ENCODE measurements around the gene IMP4.

The IMP4 gene

GRCh38 chr2:130357864-130358263 lies 15.2 kb downstream of the IMP4 start:
- DNase-seq (ENCODE audit: low read depth, low spot score): no peak

GRCh38 chr2:130358420-130359350 lies 16.0 kb downstream of the IMP4 start:
- no peak for DNase-seq (ENCODE audit: low read depth, low spot score)

GRCh38 chr2:130359466-130359865 lies 16.8 kb downstream of the IMP4 start:
- DNase-seq (ENCODE audit: low read depth, low spot score): no peak

DNA sequence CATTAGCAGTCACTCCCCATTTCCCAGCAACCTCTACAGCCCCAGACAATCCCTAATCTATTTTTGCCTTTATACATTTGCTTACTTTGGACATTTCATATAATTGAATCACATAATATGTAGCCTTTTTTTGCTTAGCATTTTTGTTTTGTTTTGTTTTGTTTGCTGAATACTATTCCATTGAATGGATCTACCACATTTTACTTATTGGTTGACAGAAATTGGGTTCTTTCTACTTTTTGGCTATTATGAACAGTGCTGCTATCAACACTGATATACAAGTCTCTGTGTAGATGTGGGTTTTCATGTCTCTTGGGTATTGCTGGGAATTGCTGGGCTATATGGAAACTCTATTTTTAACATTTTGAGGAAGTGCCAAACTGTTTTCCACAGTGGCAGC lies 20.8 kb downstream of the IMP4 start:
- no peak for DNase-seq (ENCODE audit: low read depth, low spot score)

DNA sequence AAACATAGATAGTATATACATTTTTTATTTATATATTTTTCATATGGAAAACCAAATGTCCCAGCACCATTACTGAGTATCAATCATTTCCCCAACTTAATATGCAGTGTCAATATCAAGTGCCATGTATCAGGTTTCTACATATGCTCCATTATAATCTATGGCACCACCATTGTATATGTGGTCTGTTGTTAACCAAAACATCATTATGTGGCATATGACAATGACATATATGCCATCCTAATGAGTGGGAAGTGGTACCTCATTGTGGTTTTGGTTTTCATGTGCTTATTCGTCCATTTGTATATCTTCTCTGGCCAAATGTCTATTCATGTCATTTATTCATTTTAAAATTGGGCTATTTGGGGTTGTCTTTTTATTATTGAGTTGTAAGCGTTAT lies 22.4 kb downstream of the IMP4 start:
- DNase-seq (ENCODE audit: low read depth, low spot score): no peak

- DNase-seq (ENCODE audit: low read depth, low spot score): no peak
Observed at GRCh38 chr2:130365963-130366362, 23.3 kb downstream of the IMP4 start.

GRCh38 chr2:130366720-130367119 lies 24.0 kb downstream of the IMP4 start:
- no peak for DNase-seq (ENCODE audit: low read depth, low spot score)

DNA sequence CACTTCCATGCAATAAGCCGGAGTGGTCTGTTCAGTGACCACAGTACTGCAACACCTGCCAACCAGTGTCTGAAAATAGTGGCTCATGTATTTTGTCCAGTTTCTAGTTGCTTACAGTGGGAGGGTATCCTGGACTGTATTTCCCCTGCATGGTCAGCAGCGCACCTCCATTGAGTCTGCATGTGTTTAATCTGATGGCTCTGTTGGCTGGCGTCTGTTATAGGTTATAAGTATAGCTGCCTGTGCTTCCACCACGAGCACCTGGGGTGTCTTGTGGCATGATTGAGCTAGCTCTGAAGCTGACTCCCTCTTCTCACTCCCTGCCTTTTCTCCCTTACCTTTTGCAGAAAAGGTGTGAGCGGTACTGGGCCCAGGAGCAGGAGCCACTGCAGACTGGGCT lies 26.1 kb downstream of the IMP4 start:
- no peak for DNase-seq (ENCODE audit: low read depth, low spot score)

DNA sequence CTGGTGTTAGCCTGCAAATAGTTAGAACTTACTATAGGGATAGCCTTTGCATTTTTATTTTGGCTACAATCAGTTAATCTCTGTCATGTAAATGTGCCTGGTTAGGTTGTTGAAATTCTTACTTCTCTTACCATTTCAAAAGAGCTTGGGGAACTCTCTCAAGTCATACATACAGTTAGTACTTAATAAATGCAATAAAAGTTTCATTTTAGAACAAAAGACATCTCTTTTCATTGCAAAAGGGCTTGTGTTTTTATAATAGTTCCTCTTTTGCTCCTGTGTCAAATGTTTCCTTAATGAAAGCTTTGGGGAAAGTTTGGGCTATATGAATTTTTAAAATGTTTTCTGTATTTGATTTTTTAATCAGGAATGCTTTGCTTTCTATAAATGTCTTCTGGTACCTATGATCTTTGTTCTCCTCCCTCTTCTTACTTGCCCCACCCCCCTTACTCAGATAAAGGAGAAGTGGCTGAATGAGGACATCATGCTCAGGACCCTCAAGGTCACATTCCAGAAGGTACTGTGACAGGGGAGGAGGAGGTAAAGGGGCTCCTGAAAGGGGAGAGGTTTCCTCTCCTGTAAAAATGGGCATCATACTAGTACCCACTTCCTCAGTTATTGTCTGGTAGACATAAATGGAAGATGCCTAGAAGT lies 26.7 kb downstream of the IMP4 start:
- no peak for DNase-seq (ENCODE audit: low read depth, low spot score)

DNA sequence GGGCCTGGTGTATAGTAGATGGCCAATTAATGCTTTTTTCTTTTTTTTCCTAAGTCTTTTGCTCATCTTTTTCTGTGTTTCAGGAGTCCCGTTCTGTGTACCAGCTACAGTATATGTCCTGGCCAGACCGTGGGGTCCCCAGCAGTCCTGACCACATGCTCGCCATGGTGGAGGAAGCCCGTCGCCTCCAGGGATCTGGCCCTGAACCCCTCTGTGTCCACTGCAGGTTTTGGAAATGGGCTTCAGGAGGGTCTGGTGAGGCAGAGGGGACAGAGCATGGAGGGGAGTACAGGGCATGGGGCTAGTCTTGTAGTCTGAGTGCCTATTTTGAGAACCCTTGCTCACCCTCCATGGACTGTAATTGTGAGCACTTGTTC lies 27.3 kb downstream of the IMP4 start:
- no peak for DNase-seq (ENCODE audit: low read depth, low spot score)

DNA sequence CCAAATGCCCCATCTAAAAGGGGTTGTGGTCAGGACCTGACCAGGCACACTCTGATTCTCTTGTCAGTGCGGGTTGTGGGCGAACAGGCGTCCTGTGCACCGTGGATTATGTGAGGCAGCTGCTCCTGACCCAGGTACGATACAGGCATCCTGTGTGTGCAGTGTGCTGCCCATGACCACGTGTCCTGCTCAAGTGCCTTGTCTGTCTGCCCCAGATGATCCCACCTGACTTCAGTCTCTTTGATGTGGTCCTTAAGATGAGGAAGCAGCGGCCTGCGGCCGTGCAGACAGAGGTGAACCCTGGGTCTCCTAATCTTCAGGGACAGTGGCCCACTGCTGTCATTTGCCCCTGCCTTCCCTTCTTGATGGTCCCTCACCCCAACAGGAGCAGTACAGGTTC lies 27.8 kb downstream of the IMP4 start:
- DNase-seq (ENCODE audit: low read depth, low spot score): no peak

DNA sequence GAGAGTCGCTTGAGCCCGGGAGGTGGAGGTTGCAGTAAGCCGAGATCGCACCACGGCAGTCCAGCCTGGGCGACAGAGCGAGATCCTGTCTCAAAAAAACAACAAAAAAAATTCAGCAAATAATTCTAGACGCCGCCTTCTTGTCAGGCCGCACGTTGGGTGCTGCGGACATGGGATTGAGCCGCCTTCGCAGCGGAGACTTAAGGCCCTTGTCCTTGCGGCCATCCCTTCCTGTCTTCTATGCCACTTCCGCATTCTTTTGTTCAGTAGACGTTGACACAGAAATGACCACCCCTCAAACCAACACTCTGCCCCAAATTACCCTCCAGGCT lies 29.0 kb downstream of the IMP4 start:
- DNase-seq (ENCODE audit: low read depth, low spot score): peak; percentile 58

DNA sequence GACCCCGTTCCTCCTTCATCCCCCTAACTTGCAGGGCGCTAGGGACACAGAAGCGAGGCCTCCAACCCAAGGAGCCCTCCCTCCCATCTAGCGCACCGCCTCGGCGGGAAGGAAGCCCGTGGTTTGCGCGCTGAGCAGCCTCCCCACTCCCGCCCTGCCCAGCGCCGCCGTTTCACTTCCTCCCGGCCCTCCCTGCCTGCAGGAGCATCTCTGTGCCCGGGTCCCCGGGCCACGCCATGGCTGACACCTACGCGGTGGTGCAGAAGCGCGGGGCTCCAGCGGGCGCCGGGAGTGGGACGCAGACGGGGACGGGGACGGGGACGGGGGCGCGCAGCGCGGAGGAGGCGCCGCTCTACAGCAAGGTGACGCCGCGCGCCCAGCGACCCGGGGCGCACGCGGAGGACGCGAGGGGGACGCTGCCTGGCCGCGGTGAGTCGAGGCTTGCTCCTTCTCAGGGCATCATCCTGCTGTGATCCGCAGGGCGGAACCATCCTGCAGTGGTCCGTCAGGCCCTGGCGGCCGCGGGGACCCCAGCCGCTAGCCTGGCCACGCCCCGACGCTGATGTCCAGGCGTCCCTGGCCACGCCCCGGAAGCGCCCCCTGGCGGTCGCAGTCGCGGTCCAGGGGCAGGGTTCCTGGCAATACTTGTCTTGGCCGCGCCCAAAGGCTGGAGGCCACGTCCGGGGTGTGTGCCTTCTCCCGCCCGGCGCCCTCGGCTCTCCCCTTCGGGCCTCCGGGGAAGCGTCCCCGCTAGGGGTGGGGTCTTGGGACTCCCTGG lies 29.5 kb downstream of the IMP4 start:
- peak; percentile 92 for DNase-seq (ENCODE audit: low read depth, low spot score)

DNA sequence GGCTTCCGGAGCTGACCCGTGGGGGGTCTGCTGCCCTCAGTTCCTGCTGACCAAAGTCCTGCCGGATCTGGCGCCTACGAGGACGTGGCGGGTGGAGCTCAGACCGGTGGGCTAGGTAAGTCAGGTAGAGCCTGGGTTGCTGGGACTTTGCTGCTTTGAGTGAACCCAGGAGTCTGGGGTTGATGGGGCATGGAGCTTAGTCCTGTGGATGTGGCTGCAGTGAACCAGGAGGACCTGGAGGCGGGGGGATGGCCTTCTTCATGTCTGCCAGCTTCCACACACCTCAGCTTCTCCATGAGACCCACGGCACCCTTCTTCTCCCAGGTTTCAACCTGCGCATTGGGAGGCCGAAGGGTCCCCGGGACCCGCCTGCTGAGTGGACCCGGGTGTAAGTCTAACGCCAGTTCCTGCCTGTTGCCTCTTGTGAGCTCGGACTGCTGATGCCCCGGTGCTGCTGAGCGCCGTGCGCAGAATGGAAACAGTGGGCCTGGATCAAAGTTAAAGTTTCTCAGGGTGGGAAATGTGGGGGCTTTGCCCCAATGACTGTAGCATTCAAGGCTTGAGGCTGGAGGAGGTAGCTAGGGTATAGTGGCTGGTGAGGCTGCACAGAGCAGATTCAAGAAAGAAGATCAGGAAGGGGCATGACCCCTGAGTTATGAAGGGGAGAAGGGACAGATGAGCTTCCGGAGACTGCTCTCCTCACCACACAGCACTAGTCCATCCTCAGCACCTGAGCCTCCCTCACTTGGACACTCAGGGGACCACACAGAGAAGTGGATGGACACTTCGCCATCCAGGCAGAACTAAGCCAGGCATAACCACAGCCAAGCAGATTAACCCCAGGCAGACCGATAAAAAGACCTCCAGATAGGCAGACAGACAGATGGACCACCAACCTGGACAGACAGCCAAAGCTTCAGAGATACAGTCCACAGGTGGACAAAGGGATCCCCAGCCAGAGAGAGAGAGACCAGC lies 30.4 kb downstream of the IMP4 start:
- DNase-seq (ENCODE audit: low read depth, low spot score): no peak

GRCh38 chr2:130373808-130374365 lies 31.2 kb downstream of the IMP4 start:
- no peak for DNase-seq (ENCODE audit: low read depth, low spot score)

- DNase-seq (ENCODE audit: low read depth, low spot score): no peak
Observed at GRCh38 chr2:130374587-130375290, 32.0 kb downstream of the IMP4 start.

DNA sequence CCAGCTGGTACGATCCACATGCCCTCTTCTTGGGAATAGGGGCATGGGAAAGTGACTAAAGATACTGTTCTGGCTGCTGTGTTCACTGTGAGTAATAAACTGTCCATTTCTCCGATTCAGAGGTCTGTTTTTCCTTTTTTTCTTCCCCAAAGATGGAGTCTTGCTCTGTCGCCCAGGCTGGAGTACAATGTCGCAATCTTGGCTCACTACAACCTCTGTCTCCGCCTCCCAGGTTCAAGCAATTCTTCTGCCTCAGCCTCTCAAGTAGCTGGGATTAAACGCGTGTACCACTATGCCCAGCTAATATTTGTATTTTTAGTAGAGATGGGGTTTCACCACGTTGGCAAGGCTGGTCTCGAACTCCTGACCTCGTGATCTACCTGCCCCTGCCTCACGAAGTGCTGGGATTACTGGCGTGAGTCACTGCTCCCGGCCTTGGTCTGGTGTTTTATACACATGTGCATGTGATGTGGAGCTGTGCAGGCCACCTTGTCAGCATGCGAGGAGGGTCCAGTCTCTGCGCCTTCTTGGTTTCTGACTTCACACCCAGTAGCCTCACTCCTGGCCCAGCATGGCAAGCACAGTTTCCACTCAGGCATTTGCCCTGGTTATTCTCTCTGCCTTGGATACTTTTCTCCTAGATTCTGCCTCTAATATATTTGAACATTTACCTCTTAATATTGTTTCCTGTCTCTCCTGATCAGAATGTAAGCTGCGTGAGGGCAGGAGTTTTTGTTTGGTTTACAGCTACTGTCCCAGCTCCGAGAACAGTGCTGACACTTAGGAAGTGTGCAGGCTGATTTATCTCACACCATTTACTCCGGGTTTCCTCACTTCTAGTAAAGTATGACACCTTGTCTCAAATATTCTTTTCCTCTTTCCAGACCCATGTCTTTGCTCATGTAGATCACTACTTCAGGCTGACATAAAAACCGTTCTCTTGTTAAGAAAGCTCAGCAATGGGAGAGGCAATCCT lies 32.9 kb downstream of the IMP4 start:
- DNase-seq (ENCODE audit: low read depth, low spot score): no peak

DNA sequence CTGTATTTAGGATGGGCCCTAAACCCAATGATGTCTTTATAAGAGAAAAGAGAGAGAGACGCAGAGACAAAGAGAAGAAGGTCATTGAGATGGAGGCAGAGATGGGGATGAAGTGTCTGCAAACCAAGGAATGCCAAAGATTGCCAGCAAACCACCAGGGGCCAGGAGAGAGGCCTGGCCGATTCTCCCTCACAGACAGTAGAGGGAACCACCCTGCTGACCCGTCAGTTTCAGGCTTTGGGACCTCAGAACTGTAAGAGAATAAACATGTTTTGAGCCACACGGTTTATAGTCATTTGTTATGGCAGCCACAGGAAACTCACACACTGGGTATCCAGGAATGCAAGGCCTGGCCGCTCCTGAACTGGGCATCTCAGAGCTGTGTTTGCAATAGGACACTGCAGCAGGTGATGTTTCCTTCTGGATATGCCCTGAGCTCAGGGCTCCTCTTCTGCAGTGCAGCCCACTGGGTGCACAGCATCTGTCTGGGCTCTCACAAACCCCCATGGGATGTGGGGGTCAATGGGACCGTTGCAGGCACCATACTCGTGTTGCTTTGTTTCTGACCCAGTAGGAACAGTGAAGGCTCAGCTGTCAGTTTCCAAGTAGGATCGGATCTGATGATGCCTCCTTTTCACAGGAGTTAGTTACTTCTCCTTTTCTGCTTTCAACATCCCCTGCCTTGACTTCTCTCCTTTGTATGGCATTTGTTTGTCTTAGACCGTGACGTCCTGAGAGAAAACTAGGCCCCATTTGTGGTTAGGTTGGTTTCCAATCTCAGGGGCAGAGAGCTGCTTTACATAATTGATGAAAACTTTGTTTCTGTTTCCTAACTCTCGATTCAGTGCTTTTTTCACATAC lies 34.0 kb downstream of the IMP4 start:
- DNase-seq (ENCODE audit: low read depth, low spot score): no peak
